ENCODE results near the gene IQCH.
"Not testable (repeated sequence)": the region's sequence is repeated elsewhere in the genome, so short reads cannot be mapped to it uniquely, and the experiment has no call there.

Gene IQCH

GRCh38 chr15:67244971-67245478 lies 9.6 kb upstream of the IQCH start:
- in situ Hi-C loops (cut with MboI; ENCODE audit: low sequenced_read_pairs): no loop called here

- in situ Hi-C loops (cut with MboI; ENCODE audit: low sequenced_read_pairs): not testable (repeated sequence)
These were observed 8.0 kb upstream of the IQCH start for GRCh38 chr15:67246606-67247005.

GRCh38 chr15:67248011-67248505 lies 6.5 kb upstream of the IQCH start:
- in situ Hi-C loops (cut with MboI; ENCODE audit: low sequenced_read_pairs): no loop called here

- in situ Hi-C loops (cut with MboI; ENCODE audit: low sequenced_read_pairs): no loop called here
These were observed 4.8 kb upstream of the IQCH start for GRCh38 chr15:67249830-67250229.

GRCh38 chr15:67251318-67251717 lies 3.3 kb upstream of the IQCH start:
- in situ Hi-C loops (cut with MboI; ENCODE audit: low sequenced_read_pairs): no loop called here

- in situ Hi-C loops (cut with MboI; ENCODE audit: low sequenced_read_pairs): no loop called here
These were observed 1.5 kb upstream of the IQCH start for GRCh38 chr15:67253101-67253500.

- in situ Hi-C loops (cut with MboI; ENCODE audit: low sequenced_read_pairs): no loop called here
These were observed 893 bp upstream of the IQCH start for GRCh38 chr15:67253549-67254237.

- in situ Hi-C loops (cut with MboI; ENCODE audit: low sequenced_read_pairs): no loop called here
These were observed 1.5 kb downstream of the IQCH start for GRCh38 chr15:67256051-67256450.

- in situ Hi-C loops (cut with MboI; ENCODE audit: low sequenced_read_pairs): not testable (repeated sequence)
These were observed 3.8 kb downstream of the IQCH start for GRCh38 chr15:67258412-67258811.

GRCh38 chr15:67259379-67259778 lies 4.8 kb downstream of the IQCH start:
- in situ Hi-C loops (cut with MboI; ENCODE audit: low sequenced_read_pairs): no loop called here

- in situ Hi-C loops (cut with MboI; ENCODE audit: low sequenced_read_pairs): no loop called here
These were observed 5.2 kb downstream of the IQCH start for GRCh38 chr15:67259806-67260205.

- in situ Hi-C loops (cut with MboI; ENCODE audit: low sequenced_read_pairs): no loop called here
These were observed 12.3 kb downstream of the IQCH start for GRCh38 chr15:67266870-67267269.

- in situ Hi-C loops (cut with MboI; ENCODE audit: low sequenced_read_pairs): no loop called here
These were observed 12.9 kb downstream of the IQCH start for GRCh38 chr15:67267440-67267839.

GRCh38 chr15:67267951-67268941 lies 13.7 kb downstream of the IQCH start:
- in situ Hi-C loops (cut with MboI; ENCODE audit: low sequenced_read_pairs): no loop called here

GRCh38 chr15:67274236-67274635 lies 19.6 kb downstream of the IQCH start:
- in situ Hi-C loops (cut with MboI; ENCODE audit: low sequenced_read_pairs): no loop called here

- in situ Hi-C loops (cut with MboI; ENCODE audit: low sequenced_read_pairs): no loop called here
These were observed 22.1 kb downstream of the IQCH start for GRCh38 chr15:67276666-67277065.

GRCh38 chr15:67280217-67280616 lies 25.6 kb downstream of the IQCH start:
- in situ Hi-C loops (cut with MboI; ENCODE audit: low sequenced_read_pairs): no loop called here

GRCh38 chr15:67281714-67282113 lies 27.1 kb downstream of the IQCH start:
- in situ Hi-C loops (cut with MboI; ENCODE audit: low sequenced_read_pairs): no loop called here

- in situ Hi-C loops (cut with MboI; ENCODE audit: low sequenced_read_pairs): not testable (repeated sequence)
These were observed 31.0 kb downstream of the IQCH start for GRCh38 chr15:67285625-67286024.

- in situ Hi-C loops (cut with MboI; ENCODE audit: low sequenced_read_pairs): not testable (repeated sequence)
These were observed 31.8 kb downstream of the IQCH start for GRCh38 chr15:67286400-67286799.

- in situ Hi-C loops (cut with MboI; ENCODE audit: low sequenced_read_pairs): no loop called here
These were observed 35.7 kb downstream of the IQCH start for GRCh38 chr15:67290319-67290718.

- in situ Hi-C loops (cut with MboI; ENCODE audit: low sequenced_read_pairs): no loop called here
These were observed 41.6 kb downstream of the IQCH start for GRCh38 chr15:67296188-67296587.
